DLD1 (cell line): Measurements from ENCODE around the gene PCID2.

Experiments
- in situ Hi-C: cut with HindIII; loops from 2 replicates; pipeline ENCODE4 v1.10.0; 2017; ENCODE audit warnings: low sequenced_read_pairs

Gene PCID2

GRCh38 chr13:113129921-113130750 lies 78.3 kb downstream of the PCID2 start:
- in situ Hi-C loops = loop anchor here (10.0 kb wide), 1 partner anchor 45 kb away; no protein-coding TSS in a partner anchor

GRCh38 chr13:113129480-113129879 lies 79.0 kb downstream of the PCID2 start:
- in situ Hi-C loops = no loop called here
